Midbrain (tissue), 1 donor: ENCODE results near the gene C6orf89.
"Not testable (repeated sequence)": the region's sequence is repeated elsewhere in the genome, so short reads cannot be mapped to it uniquely, and the experiment has no call there.

Experiments
- DNase-seq: peaks from one replicate; lab custom pipeline; 2025; lab: John Stamatoyannopoulos, UW

C6orf89 gene

GRCh38 chr6:36924131-36924530 lies 38.4 kb downstream of the C6orf89 start:
- no peak for DNase-seq

GRCh38 chr6:36924778-36925374 lies 39.1 kb downstream of the C6orf89 start:
- DNase-seq: no peak

GRCh38 chr6:36925809-36926208 lies 40.1 kb downstream of the C6orf89 start:
- no peak for DNase-seq

GRCh38 chr6:36926708-36927513 lies 41.2 kb downstream of the C6orf89 start:
- DNase-seq: no peak

GRCh38 chr6:36927691-36928546 lies 42.2 kb downstream of the C6orf89 start:
- DNase-seq: no peak

GRCh38 chr6:36928547-36928918 lies 42.8 kb downstream of the C6orf89 start:
- DNase-seq: no peak

- DNase-seq: no peak
These were observed 43.4 kb downstream of the C6orf89 start for GRCh38 chr6:36929152-36929551.

- no peak for DNase-seq
These were observed 43.9 kb downstream of the C6orf89 start for GRCh38 chr6:36929607-36930006.

- no peak for DNase-seq
These were observed 44.7 kb downstream of the C6orf89 start for GRCh38 chr6:36930483-36930882.

- DNase-seq: no peak
These were observed 47.4 kb downstream of the C6orf89 start for GRCh38 chr6:36933102-36933501.

GRCh38 chr6:36933519-36933918 lies 47.8 kb downstream of the C6orf89 start:
- DNase-seq: no peak

GRCh38 chr6:36934901-36935300 lies 49.1 kb downstream of the C6orf89 start:
- DNase-seq: no peak

GRCh38 chr6:36936824-36937223 lies 51.1 kb downstream of the C6orf89 start:
- DNase-seq: no peak

GRCh38 chr6:36937896-36938295 lies 52.1 kb downstream of the C6orf89 start:
- DNase-seq: no peak

GRCh38 chr6:36938536-36938935 lies 52.8 kb downstream of the C6orf89 start:
- DNase-seq: no peak

- not testable (repeated sequence) for DNase-seq
These were observed 53.3 kb downstream of the C6orf89 start for GRCh38 chr6:36939005-36939404.

- no peak for DNase-seq
These were observed 54.3 kb downstream of the C6orf89 start for GRCh38 chr6:36940027-36940426.

- DNase-seq: not testable (repeated sequence)
These were observed 55.8 kb downstream of the C6orf89 start for GRCh38 chr6:36941561-36941960.

- not testable (repeated sequence) for DNase-seq
These were observed 56.6 kb downstream of the C6orf89 start for GRCh38 chr6:36942329-36942728.

- DNase-seq: no peak
These were observed 58.9 kb downstream of the C6orf89 start for GRCh38 chr6:36944650-36945049.

GRCh38 chr6:36945301-36945700 lies 59.5 kb downstream of the C6orf89 start:
- no peak for DNase-seq

- DNase-seq: no peak
These were observed 60.8 kb downstream of the C6orf89 start for GRCh38 chr6:36946526-36946925.
